ENCODE measurements around the gene EGR2.

DNA sequence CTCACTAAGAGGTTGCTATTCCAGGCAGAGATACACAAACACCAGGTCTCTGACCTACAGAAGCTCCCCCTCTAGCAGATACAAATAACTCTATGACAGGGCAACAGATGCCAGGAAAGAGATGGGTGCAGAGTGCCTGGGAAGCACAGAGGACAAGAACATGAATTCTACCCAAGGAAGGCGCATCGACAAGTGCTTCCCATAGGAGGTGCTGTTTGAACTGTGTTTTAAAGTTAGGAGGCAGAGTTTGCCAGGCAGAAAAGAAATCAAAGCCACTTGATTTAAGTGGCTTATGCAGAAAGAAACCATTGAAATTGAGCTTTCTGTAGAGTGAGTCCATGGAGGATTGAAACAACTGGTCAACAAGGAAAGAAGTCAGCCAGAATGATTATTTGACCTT lies 35.3 kb upstream of the EGR2 start:
- TF ChIP-seq, protein P1, sequence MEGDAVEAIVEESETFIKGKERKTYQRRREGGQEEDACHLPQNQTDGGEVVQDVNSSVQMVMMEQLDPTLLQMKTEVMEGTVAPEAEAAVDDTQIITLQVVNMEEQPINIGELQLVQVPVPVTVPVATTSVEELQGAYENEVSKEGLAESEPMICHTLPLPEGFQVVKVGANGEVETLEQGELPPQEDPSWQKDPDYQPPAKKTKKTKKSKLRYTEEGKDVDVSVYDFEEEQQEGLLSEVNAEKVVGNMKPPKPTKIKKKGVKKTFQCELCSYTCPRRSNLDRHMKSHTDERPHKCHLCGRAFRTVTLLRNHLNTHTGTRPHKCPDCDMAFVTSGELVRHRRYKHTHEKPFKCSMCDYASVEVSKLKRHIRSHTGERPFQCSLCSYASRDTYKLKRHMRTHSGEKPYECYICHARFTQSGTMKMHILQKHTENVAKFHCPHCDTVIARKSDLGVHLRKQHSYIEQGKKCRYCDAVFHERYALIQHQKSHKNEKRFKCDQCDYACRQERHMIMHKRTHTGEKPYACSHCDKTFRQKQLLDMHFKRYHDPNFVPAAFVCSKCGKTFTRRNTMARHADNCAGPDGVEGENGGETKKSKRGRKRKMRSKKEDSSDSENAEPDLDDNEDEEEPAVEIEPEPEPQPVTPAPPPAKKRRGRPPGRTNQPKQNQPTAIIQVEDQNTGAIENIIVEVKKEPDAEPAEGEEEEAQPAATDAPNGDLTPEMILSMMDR (conservative IDR thresholded peaks at IDR 0.05) = peak; percentile 45
- TF ChIP-seq ZFX (IDR thresholded peaks at IDR 0.05) = no peak

Data from C4-2B (cell line).